Erythroblast (primary cell): ENCODE measurements around the gene AAGAB.
"Not testable (repeated sequence)": the region's sequence is repeated elsewhere in the genome, so short reads cannot be mapped to it uniquely, and the experiment has no call there.

Source experiments
- DNase-seq, 2 experiments: peaks; one replicate each; lab custom pipeline; 2025; lab: John Stamatoyannopoulos, UW
- GATA1 ChIP-seq: IDR thresholded peaks from 2 replicates; pipeline ENCODE4 v1.6.1; 2011; ENCODE audit warnings: low read depth, mild to moderate bottlenecking, control low read depth, low read length, moderate library complexity
- POLR2A ChIP-seq: IDR thresholded peaks from 2 replicates; pipeline ENCODE4 v1.6.1; 2011; ENCODE audit warnings: mild to moderate bottlenecking, low read length

The AAGAB gene, protein sequence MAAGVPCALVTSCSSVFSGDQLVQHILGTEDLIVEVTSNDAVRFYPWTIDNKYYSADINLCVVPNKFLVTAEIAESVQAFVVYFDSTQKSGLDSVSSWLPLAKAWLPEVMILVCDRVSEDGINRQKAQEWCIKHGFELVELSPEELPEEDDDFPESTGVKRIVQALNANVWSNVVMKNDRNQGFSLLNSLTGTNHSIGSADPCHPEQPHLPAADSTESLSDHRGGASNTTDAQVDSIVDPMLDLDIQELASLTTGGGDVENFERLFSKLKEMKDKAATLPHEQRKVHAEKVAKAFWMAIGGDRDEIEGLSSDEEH

DNA sequence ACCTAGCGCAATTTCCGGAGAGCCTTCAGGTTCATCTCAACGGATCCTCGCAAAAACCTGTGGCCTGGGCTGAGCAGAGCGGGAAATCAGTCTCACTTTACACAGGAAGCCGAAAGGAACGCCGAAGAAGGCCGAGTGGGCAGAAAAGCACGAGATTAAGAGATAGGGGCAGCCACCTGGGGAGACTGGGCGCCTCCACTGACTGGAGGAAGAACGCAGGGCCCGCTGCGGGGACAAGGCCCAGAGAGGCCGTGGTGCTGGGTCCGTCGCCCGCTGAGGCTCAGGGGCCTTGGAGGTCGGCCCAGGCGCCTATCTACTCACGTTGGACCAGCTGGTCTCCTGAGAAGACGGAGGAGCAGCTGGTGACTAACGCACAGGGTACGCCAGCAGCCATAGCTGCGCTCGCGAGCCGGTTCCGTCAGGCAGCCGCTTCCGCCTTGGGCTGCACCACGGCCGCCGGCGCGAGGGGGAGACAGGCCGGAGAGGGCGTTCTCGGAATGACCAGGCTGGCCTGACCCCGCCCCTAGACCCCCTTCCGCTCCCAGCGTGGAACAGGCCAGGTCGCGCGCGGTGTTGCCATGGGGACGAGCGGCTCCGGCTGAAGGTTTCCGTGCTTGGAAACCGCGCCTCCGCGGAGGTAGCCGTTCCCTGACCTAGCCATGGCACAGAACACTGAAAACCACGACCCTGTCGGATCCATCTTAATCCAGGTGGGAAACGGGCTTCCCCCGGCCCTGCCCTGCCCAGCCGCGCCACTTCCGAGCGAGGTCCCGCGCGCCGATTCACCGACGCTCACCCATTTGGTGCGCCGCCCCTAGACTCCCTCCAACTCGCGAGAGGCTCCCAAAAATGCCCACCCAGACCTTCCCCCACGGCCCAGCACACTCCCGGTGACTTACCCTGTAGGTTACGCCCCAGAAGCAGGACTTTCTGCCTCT is at the start of gene AAGAB, which contains the start of gene IQCH:
TSS of gene AAGAB (minus strand) at position 424 of the 938 bp plus-strand sequence. CDS start at position 394, 30 bp downstream.
TSS of gene IQCH (plus strand) at position 549 of the 938 bp plus-strand sequence. CDS start at position 660, 111 bp downstream.
- DNase-seq: peak; percentile 98 to 99

DNA sequence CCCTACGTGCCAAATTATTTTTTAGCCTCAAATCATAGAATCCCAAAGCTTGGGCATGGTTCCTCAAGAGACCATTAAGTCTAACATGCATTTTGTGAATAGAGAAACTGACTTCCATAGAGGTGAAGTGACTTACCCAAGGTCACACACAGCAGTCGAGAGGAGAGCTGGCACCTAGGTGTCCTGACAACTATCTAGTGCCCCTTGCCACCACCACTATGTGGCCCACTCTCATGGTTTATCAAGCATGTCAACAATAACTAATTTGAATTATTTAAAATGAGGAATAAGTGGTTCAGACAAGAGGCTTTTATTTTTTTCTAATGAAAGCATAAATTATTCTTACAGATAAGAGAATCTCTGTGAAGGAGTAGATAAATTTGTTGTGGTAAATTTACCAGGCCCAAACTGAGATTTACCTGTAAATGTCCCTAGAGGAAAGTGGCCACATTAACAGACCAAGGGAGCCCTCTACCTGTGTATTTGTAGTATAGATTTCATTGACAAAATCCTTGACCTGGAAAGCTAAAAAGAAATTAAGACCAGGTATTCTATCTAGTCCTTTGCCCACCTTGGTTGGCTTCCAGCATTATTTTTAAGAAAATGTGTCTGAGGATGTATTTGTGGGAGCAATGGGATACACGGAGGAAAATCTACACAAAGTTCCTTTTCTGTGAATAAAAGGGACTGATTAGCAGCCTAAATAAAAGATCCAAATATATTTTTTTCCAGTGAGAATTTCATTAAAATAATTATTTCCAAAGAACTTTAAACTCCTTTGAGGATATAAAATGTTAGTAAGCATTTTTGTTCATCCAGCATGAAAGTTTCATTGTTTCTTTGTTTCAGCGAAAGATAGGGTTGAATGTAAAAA is 49.3 kb upstream of the AAGAB start:
- peak; percentile 15 to 48 for DNase-seq
- TF ChIP-seq POLR2A: no peak
- TF ChIP-seq GATA1: no peak

More for the DNA sequence above, at the start of gene AAGAB, which contains the start of gene IQCH:
- TF ChIP-seq GATA1: no peak
- peak; percentile 92 for TF ChIP-seq POLR2A

DNA sequence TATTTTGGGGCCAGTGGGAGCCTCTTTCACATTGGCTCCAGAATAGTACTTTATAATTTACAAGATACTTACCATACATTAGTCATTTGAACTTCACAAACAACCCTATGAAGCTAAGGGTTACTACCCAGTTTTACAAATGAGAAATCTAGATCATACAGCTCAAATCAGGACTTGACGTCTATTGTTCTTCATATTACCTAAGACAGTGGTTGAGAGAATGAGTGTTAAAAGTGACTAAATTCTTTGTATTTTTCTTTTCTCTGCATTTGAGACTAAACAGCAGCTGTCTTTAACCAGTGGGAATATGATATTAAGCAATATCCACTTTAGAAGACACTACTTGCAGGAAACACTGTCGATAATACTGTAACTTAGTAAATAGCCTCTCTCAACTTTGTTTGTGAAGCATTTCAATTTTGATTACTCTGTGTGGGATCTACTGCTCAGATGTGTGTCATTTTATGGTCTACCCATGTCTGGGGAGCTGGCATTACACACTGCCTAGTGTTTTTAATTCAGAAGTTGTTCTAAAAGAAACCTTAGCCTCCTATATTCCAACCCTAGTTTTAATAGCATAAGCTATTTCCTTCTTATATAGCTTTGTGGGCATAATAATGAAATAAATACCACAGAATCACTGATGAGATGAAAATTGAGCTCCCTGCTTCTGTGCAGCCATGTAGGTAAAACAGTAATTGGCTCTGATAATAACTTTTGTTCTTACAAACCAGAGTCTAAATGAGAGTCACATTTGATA is 46.0 kb upstream of the AAGAB start:
- TF ChIP-seq POLR2A (no peak), GATA1 (no peak)
- no peak for DNase-seq

DNA sequence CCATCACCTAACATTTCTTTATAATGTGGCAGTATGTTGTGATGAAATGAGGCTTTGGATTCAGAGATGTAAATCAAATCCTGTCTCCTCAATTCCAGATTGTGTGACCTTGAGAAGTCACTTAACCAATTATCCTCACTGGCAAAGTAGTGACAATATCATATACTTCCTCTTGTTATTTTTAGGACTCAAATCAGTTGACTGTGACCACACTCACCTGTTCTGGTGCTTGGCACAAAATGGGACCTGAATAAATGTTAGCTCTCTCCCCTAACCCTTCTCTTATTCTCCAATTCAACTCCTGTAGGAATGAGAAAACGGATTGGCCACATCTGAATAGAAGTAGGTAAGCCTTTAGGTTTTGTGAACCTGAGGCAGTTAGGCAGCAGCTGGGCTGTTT is 42.2 kb upstream of the AAGAB start:
- DNase-seq: no peak
- TF ChIP-seq POLR2A (no peak), GATA1 (no peak)

DNA sequence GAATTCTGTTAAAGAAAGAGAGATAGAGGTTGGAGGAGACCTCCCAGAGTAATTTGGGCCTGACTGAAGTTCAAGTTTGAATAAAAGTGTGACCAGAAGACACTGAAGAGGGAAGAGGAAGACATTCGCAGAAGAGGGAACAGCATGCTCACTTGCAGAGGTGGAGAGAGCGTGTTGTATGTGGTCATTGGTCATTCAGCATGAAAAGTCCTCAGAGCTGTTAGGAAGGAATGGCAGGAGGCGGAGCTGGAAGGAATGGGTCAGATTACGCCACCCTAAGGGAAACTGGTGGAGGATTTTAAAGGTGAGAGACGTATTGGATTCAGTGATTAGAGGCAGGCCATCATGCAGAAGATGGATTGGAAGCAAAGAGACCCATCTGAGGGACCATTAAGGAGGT is 41.7 kb upstream of the AAGAB start:
- no peak for DNase-seq
- TF ChIP-seq POLR2A (no peak), GATA1 (no peak)

DNA sequence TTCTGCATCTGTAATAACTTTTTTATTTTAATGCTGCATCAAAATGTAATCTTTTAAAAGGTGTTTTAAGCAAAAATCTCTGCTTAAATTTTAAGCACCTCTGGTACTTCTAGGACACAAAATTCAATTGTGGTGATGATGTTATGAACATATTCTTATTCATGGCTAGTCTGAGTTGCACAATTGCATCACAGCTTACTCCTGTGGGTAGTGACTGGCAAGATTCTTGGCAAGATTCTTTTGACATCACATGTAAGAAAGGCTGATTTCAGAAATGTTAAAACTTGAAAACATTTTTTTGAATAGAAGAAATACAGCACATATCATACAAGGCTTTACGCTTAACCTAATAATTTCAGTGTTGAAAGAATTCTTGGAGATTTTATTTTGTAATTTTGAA is 35.9 kb upstream of the AAGAB start:
- no peak for DNase-seq

DNA sequence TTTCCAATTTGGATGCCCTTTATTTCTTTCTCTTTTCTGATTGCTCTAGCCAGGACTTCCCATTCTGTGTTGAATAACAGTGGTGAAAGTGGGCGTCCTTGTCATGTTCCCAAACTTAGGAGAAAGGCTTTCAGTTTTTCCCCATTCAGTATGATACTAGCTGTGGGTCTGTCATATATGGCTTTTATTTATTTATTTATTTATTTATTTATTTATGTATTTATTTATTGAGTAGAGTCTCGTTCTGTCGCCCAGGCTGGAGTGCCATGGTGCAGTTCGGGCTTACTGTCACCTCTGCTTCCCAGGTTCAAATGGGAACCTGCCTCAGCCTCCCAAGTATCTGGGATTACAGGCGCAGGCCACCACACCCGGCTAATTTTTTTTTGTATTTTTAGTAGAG is 31.9 kb upstream of the AAGAB start:
- DNase-seq: not testable (repeated sequence)

More for the DNA sequence above, 35.9 kb upstream of the AAGAB start:
- no peak for TF ChIP-seq POLR2A
- TF ChIP-seq GATA1: no peak

DNA sequence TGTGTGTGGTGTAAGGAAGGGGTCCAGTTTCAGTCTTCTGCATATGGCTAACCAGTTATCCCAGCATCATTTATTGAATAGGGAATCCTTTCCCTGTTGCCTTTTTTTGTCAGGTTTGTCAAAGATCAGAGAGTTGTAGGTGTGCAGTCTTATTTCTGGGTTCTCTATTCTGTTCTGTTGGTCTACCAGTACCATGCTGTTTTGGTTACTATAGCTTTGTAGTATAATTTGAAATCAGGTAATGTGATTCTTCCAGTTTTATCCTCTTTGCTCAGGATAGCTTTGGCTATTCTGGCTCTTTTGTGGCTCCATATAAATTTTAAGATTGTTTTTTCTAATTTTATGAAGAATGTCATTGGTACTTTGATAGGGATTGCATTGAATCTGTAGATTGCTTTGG is 31.2 kb upstream of the AAGAB start:
- DNase-seq: not testable (repeated sequence)

DNA sequence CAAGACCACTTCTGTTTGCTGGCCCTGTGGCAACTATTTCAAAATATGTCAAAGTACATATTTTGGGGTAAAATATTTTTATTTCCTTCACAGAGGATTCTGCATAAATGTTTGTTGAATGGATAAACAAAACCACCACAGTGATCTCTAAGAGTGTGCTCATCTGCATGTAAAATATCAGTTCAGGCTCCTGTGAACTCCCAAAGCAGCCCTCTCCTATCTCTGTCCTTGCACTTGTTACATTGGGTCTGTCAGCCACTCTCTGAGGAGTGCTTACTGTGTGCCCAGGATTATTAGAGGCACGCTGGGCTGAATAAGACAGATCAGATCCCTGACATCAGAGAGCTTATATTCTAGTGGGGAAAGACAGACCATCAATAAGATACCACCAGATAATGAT is 27.3 kb upstream of the AAGAB start:
- DNase-seq: no peak
- no peak for TF ChIP-seq POLR2A
- TF ChIP-seq GATA1: no peak

DNA sequence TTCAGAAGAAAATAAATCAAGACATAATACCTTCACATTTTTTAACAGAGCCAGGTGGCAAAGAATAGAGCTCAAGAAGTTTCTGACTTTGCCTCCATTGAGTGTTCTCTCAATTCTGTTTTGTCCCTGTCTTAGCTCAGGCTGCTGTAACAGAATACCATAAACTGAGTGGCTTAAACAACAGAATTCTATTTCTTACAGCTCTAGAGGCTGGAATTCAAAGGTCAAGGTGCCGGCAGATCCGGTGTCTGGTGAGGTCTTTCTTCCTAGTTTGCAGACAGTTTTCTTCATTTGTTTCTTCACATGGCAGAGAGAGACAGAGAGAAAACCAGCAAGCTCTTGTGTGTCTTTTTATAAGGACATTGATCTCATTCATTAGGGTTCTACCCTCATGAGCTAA is 25.8 kb upstream of the AAGAB start:
- DNase-seq: no peak
- TF ChIP-seq GATA1: no peak
- no peak for TF ChIP-seq POLR2A

DNA sequence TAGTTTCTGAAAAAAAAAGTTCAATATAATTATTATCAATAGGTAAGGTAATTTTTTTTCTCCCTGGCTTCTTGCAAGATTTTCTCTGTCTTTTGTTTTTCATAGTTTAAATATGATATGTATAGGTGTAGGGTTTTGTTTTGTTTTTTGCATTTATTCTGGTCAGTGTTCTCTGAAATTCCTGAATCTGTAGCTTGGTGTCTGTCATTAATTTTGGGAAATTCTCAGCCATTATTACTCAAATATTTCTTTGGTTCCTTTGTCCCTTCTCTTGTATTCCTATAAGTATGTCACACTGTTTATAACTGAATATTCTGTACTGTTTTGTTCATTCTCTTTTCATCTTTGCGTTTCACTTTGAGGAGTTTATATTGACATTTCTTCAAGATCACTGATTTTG is 22.2 kb upstream of the AAGAB start:
- TF ChIP-seq GATA1 (no peak), POLR2A (no peak)

DNA sequence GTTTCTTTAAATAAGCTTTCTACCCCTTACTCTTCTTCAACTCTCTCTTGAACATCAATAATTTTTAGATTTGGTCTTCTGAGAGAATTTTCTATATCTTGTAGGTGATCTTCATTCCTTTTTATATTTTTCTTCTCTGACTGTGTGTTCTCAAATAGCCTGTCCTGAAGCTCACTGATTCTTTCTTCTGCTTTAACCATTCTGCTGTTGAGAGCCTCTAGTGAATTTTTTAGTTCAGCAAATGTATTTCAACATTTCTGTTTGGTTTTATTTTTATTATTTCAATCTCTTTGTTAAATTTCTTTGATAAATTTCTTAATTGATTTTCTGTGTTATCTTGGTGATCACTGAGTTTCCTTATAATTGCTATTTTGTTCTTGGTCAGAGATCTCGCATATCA is 19.8 kb upstream of the AAGAB start:
- DNase-seq: no peak
- no peak for TF ChIP-seq GATA1

More for the DNA sequence above, 22.2 kb upstream of the AAGAB start:
- DNase-seq: no peak

DNA sequence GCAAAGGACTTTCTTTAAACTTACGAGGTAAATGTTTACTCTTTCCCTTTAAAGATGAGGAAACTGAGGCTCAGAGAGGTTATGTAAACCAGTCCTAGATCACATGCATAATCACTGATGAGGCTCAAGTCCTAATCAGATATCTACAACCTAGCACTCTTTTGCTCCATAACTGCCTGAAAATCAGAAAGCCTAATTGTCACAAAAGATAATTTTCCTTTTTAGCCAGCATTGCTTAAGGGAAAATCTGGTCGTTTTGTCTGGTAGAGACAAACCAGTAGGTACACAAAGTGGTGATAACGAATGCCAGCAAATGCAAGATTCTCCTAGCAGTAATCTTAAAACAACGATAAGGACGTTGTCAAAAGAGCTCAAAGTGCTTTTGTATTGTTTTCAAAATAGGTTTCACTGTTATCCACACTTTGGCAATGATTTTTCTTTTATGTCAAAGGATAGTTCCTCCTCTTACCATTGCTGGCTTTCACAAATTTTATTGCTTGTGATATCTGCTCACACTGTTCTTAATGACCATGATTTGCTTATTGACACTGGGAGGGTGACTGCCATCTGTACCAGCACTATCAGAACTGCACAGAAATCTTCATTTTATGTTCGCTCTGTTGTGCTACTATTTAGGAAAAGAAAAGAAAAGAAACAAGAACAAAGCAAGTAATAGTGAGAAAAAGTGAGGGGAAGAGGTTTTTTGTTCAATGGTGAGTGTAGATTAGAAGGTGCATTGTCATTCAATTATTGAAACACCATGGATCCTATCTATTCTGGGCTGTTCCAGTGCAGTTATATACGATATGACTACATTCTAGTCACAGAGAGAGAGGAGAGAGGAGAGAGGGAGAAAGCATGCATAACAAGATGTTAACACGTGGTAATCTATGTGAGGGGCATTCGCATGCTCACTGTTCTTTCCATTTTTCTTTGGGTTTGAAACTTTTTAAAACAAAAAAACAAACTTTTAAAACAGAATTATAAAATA is 13.8 kb upstream of the AAGAB start:
- DNase-seq: no peak
- TF ChIP-seq GATA1 (no peak), POLR2A (no peak)
